Measurements from ENCODE around the gene ZDHHC15.
A peak's percentile ranks its signal among the peaks of the same experiment; 100 is the strongest.
"Not testable (repeated sequence)": the region's sequence is repeated elsewhere in the genome, so short reads cannot be mapped to it uniquely, and the experiment has no call there.

The ZDHHC15 gene, protein sequence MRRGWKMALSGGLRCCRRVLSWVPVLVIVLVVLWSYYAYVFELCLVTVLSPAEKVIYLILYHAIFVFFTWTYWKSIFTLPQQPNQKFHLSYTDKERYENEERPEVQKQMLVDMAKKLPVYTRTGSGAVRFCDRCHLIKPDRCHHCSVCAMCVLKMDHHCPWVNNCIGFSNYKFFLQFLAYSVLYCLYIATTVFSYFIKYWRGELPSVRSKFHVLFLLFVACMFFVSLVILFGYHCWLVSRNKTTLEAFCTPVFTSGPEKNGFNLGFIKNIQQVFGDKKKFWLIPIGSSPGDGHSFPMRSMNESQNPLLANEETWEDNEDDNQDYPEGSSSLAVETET

GRCh38 chrX:75522565-75523431, at the start of gene ZDHHC15:
TSS of gene ZDHHC15 (minus strand) at chrX:75523037. CDS start at chrX:75523024, 13 bp downstream.
- peak; percentile 46 for DNase-seq

GRCh38 chrX:75560544-75560943, 37.7 kb upstream of the ZDHHC15 start:
- DNase-seq: not testable (repeated sequence)

GRCh38 chrX:75547783-75548182, 24.9 kb upstream of the ZDHHC15 start:
- peak; percentile 47 for DNase-seq

GRCh38 chrX:75546724-75547511, 24.1 kb upstream of the ZDHHC15 start:
- peak; percentile 3 for DNase-seq

DNA sequence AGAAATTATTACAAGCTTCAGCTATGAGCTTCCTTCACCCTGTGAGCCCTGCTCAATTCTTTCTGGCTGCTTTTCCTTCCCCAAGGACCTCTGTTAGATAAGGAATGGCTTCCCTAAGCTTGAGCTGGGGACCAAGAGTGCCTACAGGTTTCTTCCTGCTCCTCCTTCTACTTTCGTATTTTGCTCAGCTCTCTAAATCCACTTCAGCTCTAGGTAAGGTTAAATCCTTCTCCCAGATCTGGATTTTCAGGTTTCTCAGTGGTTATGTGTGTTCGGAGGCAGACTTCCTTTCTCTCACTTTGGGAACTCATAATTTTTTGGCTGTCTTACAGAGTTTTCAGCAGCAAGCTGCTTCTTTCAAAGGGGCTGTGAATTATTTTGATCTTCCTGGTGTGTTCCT, 21.9 kb upstream of the ZDHHC15 start:
- DNase-seq: no peak

DNA sequence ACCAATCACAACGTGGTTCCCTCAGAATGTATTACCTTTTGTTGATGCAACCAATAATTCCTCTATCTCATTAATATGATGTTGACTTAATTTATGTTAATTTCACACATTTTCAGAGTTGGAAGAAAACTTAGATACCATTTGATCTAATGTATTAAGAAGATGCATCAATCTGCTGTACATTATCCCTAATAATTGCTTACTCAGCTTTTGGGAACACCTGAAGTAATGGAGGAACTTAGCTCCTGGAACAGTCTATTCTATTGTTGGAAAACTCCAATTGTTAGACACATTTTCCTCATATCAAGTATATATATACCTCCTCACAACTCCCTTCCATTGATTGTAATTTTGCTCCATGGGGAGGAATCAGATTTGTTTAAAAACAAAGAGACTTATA, 38.9 kb downstream of the ZDHHC15 start:
- no peak for DNase-seq

GRCh38 chrX:75461780-75462179, 61.1 kb downstream of the ZDHHC15 start:
- not testable (repeated sequence) for DNase-seq

DNA sequence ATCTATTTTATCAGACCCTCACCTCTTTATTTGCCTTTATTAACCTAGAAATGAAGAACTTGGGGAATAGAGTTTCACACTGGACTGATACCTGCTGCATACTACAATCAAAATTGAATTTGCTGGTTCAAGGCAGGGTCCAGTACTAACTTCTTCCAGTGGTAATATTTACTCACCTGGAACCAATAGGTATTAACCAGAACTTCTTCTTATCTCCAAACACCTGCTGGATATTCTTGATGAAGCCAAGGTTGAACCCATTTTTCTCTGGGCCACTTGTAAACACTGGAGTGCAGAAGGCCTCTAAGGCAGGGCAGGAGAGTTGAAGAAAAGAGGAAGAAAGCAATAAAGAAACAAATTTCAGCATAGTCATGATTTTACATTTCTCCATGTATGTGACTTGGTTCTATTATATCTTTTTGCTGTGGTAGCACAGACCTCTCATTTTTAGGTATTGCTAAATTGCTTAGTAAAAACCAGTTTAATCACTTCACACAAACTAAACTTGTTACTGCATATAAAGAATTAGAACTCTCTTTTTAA, 101.1 kb downstream of the ZDHHC15 start:
- peak; percentile 5 for DNase-seq

DNA sequence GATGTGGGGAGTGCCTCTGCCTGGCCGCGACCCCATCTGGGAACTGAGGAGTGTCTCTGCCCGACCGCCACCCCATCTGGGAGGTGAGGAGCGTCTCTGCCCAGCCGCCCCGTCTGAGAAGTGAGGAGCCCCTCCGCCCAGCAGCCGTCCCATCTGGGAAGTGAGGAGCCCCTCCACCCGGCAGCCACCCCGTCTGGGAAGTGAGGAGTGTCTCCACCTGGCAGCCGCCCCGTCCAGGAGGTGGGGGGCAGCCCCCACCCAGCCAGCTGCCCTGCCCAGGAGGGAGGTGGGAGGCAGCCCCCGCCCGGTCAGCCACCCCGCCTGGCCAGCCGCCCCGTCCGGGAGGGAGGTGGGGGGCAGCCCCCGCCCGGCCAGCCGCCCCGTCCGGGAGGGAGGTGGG, 115.7 kb downstream of the ZDHHC15 start:
- DNase-seq: not testable (repeated sequence)

- no peak for DNase-seq
Observed at GRCh38 chrX:75390470-75390869, 132.4 kb downstream of the ZDHHC15 start.

DNA sequence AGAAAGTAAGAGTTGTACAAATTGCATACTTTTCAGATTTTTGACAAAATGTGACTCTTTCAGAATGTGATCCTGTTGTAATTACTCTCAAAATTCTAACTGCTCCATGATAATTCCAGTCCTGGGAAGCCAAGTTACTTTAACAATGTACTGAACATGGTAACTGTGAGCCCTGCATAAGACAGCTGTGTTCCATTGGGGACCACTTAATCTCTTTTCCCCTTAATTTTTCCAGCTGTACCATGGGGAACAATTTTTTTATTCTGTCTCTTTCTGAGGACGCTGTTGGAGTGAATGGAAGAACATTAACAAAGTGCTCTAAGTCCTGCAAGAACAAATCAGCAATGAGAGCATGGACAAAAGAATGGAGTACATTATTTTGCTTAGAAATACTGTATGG, 153.1 kb downstream of the ZDHHC15 start:
- DNase-seq: no peak

DNA sequence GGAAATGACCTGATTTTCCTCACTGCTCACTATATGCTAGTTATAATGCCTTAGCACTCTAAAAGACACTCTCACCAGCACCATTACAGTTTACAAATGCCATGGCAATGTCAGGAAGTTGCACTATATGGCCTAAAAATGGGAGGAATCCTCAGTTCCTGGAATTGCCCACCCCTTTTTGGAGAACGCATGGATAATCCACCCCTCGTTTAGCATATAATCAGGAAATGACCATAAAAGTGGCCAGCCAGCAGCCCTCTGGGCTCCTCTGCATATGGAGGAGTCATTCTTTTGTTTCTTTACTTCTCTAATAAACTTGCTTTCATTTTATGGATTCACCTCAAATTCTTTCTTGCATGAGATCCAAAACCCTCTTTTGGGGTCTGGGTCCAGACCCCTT, 156.0 kb downstream of the ZDHHC15 start:
- DNase-seq: no peak

GRCh38 chrX:75365243-75365975, 157.4 kb downstream of the ZDHHC15 start:
- DNase-seq: no peak

DNA sequence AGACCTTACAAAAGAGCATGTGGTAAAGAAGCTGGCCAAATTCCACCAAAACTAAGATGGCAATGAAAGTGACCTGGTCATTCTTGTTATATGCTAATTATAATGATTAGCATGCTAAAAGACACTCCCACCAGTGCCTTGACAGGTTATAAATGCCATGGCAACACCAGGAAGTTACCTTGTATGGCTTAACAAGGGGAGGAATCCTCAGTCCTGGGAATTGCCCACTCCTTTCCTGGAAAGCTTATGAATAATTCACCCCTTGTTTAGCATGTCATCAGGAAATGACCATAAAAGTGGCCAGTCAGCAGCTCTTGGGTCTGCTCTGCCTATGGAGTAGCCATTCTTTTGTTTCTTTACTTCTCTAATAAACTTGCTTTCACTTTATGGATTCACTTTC, 161.0 kb downstream of the ZDHHC15 start:
- DNase-seq: no peak

DNA sequence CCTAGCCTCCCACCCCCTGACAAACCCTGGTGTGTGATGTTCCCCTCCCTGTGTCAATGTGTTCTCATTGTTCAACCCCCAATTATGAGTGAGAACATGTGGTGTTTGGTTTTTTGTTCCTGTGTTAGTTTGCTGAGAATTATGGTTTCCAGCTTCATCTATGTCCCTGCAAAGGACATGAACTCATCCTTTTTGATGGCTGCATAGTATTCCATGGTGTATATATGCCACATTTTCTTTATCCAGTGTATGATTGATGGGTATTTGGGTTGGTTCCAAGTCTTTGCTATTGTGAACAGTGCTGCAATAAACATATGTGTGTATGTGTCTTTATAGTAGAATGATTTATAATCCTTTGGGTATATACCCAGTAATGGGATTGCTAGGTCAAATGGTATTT, 174.2 kb downstream of the ZDHHC15 start:
- not testable (repeated sequence) for DNase-seq

DNA sequence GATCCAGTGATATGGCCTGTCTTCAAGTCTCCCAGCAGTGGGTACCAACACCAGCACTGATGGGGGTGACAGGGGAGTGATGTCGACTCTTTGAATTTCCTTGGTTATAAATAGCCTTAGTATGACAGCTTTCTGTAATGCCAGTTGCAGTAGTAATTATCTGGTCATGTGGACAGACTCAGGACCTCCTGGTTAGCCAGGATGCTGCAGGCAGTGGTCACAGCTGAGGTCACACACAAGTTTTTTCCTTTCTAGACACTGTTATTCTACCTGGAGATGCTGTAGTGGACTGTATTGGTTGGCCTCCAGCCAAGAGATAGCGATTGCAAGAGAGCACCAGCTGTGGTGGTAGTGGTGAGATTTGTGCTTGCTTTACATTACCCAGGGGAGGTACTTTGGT, 185.3 kb downstream of the ZDHHC15 start:
- DNase-seq: no peak

DNA sequence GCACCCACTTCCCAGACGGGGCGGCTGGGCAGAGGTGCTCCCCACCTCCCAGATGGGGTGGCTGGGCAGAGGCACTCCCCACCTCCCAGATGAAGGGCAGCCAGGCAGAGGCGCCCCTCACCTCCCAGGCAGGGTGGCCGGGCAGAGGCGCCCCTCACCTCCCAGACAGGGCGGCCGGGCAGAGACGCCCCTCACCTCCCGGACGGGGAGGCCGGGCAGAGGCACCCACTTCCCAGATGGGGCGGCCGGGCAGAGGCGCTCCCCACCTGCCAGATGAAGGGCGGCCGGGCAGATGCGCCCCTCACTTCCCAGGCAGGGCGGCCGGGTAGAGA, 187.7 kb downstream of the ZDHHC15 start:
- no peak for DNase-seq

GRCh38 chrX:75334407-75335126, 188.3 kb downstream of the ZDHHC15 start:
- not testable (repeated sequence) for DNase-seq

DNA sequence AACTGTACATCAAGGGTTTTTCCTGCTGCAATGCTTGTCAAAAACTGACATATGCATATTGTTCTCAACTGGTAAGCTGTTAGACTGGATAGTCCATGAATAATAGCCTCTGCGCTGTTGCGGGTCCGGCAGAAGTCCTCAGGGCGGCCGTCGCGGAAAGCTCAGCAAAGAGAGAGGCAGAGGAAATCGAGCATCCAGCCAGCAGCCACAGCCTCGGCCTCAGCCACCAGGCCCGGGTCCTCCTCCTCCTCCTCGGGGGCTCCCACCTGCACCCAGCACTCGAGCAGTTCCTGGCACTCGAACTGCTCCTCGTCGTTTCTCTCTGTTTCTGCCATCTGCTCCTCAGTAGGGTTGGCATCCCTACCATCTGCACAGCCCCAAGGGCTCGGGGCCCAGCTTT, 195.2 kb downstream of the ZDHHC15 start:
- DNase-seq: no peak

All from hematopoietic multipotent progenitor cell treated with erythropoietin and hydrocortisone succinate and interleukin-3 and kit ligand, for 6 days (in vitro differentiated cells).